Measurements from ENCODE around the gene SENP7.

DNA sequence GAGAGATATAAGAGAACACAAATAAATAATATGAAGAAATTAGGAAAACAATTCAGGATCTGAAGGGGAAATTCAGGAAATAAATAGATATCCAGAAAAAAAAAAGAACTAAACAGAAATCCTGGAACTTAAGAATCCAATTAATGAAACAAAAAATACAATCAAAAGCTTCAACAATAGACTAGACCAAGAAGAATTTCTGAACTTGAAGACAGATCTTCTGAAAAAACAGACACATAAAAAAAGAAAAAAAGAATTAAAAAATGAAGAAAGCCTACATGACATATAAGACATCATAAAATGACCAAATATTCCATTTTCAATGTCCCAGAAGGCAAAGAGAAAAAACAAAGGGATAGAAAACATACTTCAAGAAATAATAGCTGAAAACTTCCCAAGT, 124.3 kb downstream of the SENP7 start:
- TF ChIP-seq POLR2A (IDR thresholded peaks at IDR 0.05; ENCODE audit: low read depth, low read length) (no peak), POLR2AphosphoS5 (IDR thresholded peaks at IDR 0.05; ENCODE audit: low read depth, low read length) (no peak)

Data from GM12892 (cell line).